ENCODE results near the gene DPF3. TPM values are rescaled to one million over a fixed set of nuclear protein-coding genes. Genes with fewer than 3 reads are reported as not detected.

Gene DPF3
- total and polyA plus RNA-seq, 5 donors from 2014 or later, result 0.11 to 2.0 (median 0.49) TPM; not detected in 1

- H3K4me3 ChIP-seq (ENCODE audit: low read depth, low read length), result no peak overlapping the region
- Mint-ChIP-seq H3K9me3 (no peaks in the 10 kb centered on the region), H3K36me3 (no peaks in the 10 kb centered on the region), H3K4me1 (peaks cover 0 to 3% (median 0%) of the 10 kb centered on the region in 4 donors), H3K4me3 (no peak overlapping the region), H3K27ac (no peak overlapping the region), H3K27me3 (peaks cover 4% of the 10 kb centered on the region)
- H3K27me3 ChIP-seq (ENCODE audit: control insufficient read depth, insufficient read depth, low read length), result no peaks in the 10 kb centered on the region
- no peak overlapping the region for H3K27ac ChIP-seq (ENCODE audit: insufficient read depth, low read length, poor library complexity, severe bottlenecking)
- ATAC-seq (ENCODE audit: low read depth in 2 of 2), result no peak
- no peaks in the 10 kb centered on the region for H3K4me1 ChIP-seq (ENCODE audit: control insufficient read depth, insufficient read depth, low read length, poor library complexity, severe bottlenecking)
- no peak for DNase-seq
- no peaks in the 10 kb centered on the region for H3K9me3 ChIP-seq (ENCODE audit: control insufficient read depth in 2 of 2, low read length in 2 of 2)
- no peaks in the 10 kb centered on the region for H3K36me3 ChIP-seq (ENCODE audit: control insufficient read depth, insufficient read depth, low read length)
Observed at GRCh38 chr14:72736308-72736707, 157.6 kb downstream of the DPF3 start.

- no peaks in the 10 kb centered on the region for H3K4me1 ChIP-seq (ENCODE audit: control insufficient read depth, insufficient read depth, low read length, poor library complexity, severe bottlenecking)
- Mint-ChIP-seq H3K27me3 (peaks cover 8% of the 10 kb centered on the region), H3K4me3 (no peak overlapping the region), H3K9me3 (no peaks in the 10 kb centered on the region), H3K36me3 (no peaks in the 10 kb centered on the region), H3K27ac (no peak overlapping the region), H3K4me1 (no peaks in the 10 kb centered on the region)
- H3K27me3 ChIP-seq (ENCODE audit: control insufficient read depth, insufficient read depth, low read length), result no peaks in the 10 kb centered on the region
- DNase-seq, result no peak
- H3K4me3 ChIP-seq (ENCODE audit: low read depth, low read length), result no peak overlapping the region
- no peak overlapping the region for H3K27ac ChIP-seq (ENCODE audit: insufficient read depth, low read length, poor library complexity, severe bottlenecking)
- no peaks in the 10 kb centered on the region for H3K36me3 ChIP-seq (ENCODE audit: control insufficient read depth, insufficient read depth, low read length)
- H3K9me3 ChIP-seq (ENCODE audit: control insufficient read depth in 2 of 2, low read length in 2 of 2), result no peaks in the 10 kb centered on the region
- ATAC-seq (ENCODE audit: low read depth in 2 of 2), result no peak
Observed at GRCh38 chr14:72732022-72732780, 161.7 kb downstream of the DPF3 start.

- Histone ChIP-seq H3K36me3 (ENCODE audit: control insufficient read depth, insufficient read depth, low read length) (no peaks in the 10 kb centered on the region), H3K4me3 (ENCODE audit: low read depth, low read length) (no peak overlapping the region), H3K9me3 (ENCODE audit: control insufficient read depth in 2 of 2, low read length in 2 of 2) (no peaks in the 10 kb centered on the region), H3K4me1 (ENCODE audit: control insufficient read depth, insufficient read depth, low read length, poor library complexity, severe bottlenecking) (no peaks in the 10 kb centered on the region), H3K27ac (ENCODE audit: insufficient read depth, low read length, poor library complexity, severe bottlenecking) (no peak overlapping the region), H3K27me3 (ENCODE audit: control insufficient read depth, insufficient read depth, low read length) (no peaks in the 10 kb centered on the region)
- ATAC-seq (ENCODE audit: low read depth in 2 of 2) (no peak), DNase-seq (no peak)
- Mint-ChIP-seq H3K27ac (peak overlapping the region in 1 of 3 donors; percentile 53), H3K27me3 (peaks cover 8% of the 10 kb centered on the region), H3K36me3 (no peaks in the 10 kb centered on the region), H3K9me3 (no peaks in the 10 kb centered on the region), H3K4me3 (no peak overlapping the region), H3K4me1 (no peaks in the 10 kb centered on the region)
Observed at GRCh38 chr14:72731252-72732020, 162.5 kb downstream of the DPF3 start.

GRCh38 chr14:72730468-72730867, 163.4 kb downstream of the DPF3 start:
- peaks cover 4% of the 10 kb centered on the region for H3K27me3 Mint-ChIP-seq
- no peak overlapping the region for H3K27ac ChIP-seq (ENCODE audit: insufficient read depth, low read length, poor library complexity, severe bottlenecking)
- no peak overlapping the region for H3K4me3 Mint-ChIP-seq
- H3K9me3 ChIP-seq (ENCODE audit: control insufficient read depth in 2 of 2, low read length in 2 of 2), result no peaks in the 10 kb centered on the region
- no peak for DNase-seq
- H3K27ac Mint-ChIP-seq, result no peak overlapping the region
- H3K36me3 ChIP-seq (ENCODE audit: control insufficient read depth, insufficient read depth, low read length), result no peaks in the 10 kb centered on the region
- no peak for ATAC-seq (ENCODE audit: low read depth in 2 of 2)
- no peak overlapping the region for H3K4me3 ChIP-seq (ENCODE audit: low read depth, low read length)
- no peaks in the 10 kb centered on the region for H3K36me3 Mint-ChIP-seq
- H3K4me1 Mint-ChIP-seq, result no peaks in the 10 kb centered on the region
- no peaks in the 10 kb centered on the region for H3K4me1 ChIP-seq (ENCODE audit: control insufficient read depth, insufficient read depth, low read length, poor library complexity, severe bottlenecking)
- no peaks in the 10 kb centered on the region for H3K9me3 Mint-ChIP-seq
- H3K27me3 ChIP-seq (ENCODE audit: control insufficient read depth, insufficient read depth, low read length), result no peaks in the 10 kb centered on the region

GRCh38 chr14:72726444-72726843, 167.5 kb downstream of the DPF3 start:
- Histone ChIP-seq H3K9me3 (ENCODE audit: control insufficient read depth in 2 of 2, low read length in 2 of 2) (no peaks in the 10 kb centered on the region), H3K4me1 (ENCODE audit: control insufficient read depth, insufficient read depth, low read length, poor library complexity, severe bottlenecking) (no peaks in the 10 kb centered on the region), H3K4me3 (ENCODE audit: low read depth, low read length) (no peak overlapping the region), H3K27me3 (ENCODE audit: control insufficient read depth, insufficient read depth, low read length) (no peaks in the 10 kb centered on the region), H3K27ac (ENCODE audit: insufficient read depth, low read length, poor library complexity, severe bottlenecking) (no peak overlapping the region), H3K36me3 (ENCODE audit: control insufficient read depth, insufficient read depth, low read length) (no peaks in the 10 kb centered on the region)
- no peak overlapping the region for H3K4me3 Mint-ChIP-seq
- DNase-seq (no peak), ATAC-seq (ENCODE audit: low read depth in 2 of 2) (no peak)
- no peaks in the 10 kb centered on the region for H3K9me3 Mint-ChIP-seq
- no peak overlapping the region for H3K27ac Mint-ChIP-seq
- no peaks in the 10 kb centered on the region for H3K36me3 Mint-ChIP-seq
- peaks cover 4% of the 10 kb centered on the region for H3K27me3 Mint-ChIP-seq
- H3K4me1 Mint-ChIP-seq, result no peaks in the 10 kb centered on the region

- Mint-ChIP-seq H3K27me3 (no peaks in the 10 kb centered on the region), H3K4me1 (no peaks in the 10 kb centered on the region), H3K9me3 (no peaks in the 10 kb centered on the region), H3K4me3 (no peak overlapping the region), H3K36me3 (no peaks in the 10 kb centered on the region), H3K27ac (no peak overlapping the region)
- H3K36me3 ChIP-seq (ENCODE audit: control insufficient read depth, insufficient read depth, low read length), result no peaks in the 10 kb centered on the region
- no peaks in the 10 kb centered on the region for H3K4me1 ChIP-seq (ENCODE audit: control insufficient read depth, insufficient read depth, low read length, poor library complexity, severe bottlenecking)
- DNase-seq (no peak), ATAC-seq (ENCODE audit: low read depth in 2 of 2) (no peak)
- no peak overlapping the region for H3K4me3 ChIP-seq (ENCODE audit: low read depth, low read length)
- no peaks in the 10 kb centered on the region for H3K9me3 ChIP-seq (ENCODE audit: control insufficient read depth in 2 of 2, low read length in 2 of 2)
- no peaks in the 10 kb centered on the region for H3K27me3 ChIP-seq (ENCODE audit: control insufficient read depth, insufficient read depth, low read length)
- no peak overlapping the region for H3K27ac ChIP-seq (ENCODE audit: insufficient read depth, low read length, poor library complexity, severe bottlenecking)
Observed at GRCh38 chr14:72723858-72724530, 169.9 kb downstream of the DPF3 start.

- Histone ChIP-seq H3K27ac (ENCODE audit: insufficient read depth, low read length, poor library complexity, severe bottlenecking) (no peak overlapping the region), H3K9me3 (ENCODE audit: control insufficient read depth in 2 of 2, low read length in 2 of 2) (no peaks in the 10 kb centered on the region), H3K36me3 (ENCODE audit: control insufficient read depth, insufficient read depth, low read length) (no peaks in the 10 kb centered on the region), H3K27me3 (ENCODE audit: control insufficient read depth, insufficient read depth, low read length) (no peaks in the 10 kb centered on the region), H3K4me1 (ENCODE audit: control insufficient read depth, insufficient read depth, low read length, poor library complexity, severe bottlenecking) (no peaks in the 10 kb centered on the region), H3K4me3 (ENCODE audit: low read depth, low read length) (no peak overlapping the region)
- DNase-seq (no peak), ATAC-seq (ENCODE audit: low read depth in 2 of 2) (no peak)
- Mint-ChIP-seq H3K36me3 (no peaks in the 10 kb centered on the region), H3K27ac (no peak overlapping the region), H3K9me3 (no peaks in the 10 kb centered on the region), H3K4me1 (peaks cover 0 to 2% (median 0%) of the 10 kb centered on the region in 4 donors), H3K27me3 (no peaks in the 10 kb centered on the region), H3K4me3 (no peak overlapping the region)
Observed at GRCh38 chr14:72722201-72722785, 171.6 kb downstream of the DPF3 start.

Measured in CD4-positive, CD25-positive, alpha-beta regulatory T cell (primary cell).